Osteoblast (primary cell): ENCODE results near the gene TCF20. TPM values are rescaled to one million over a fixed set of nuclear protein-coding genes. Genes with fewer than 3 reads are reported as not detected.

Experiments used
- DNase-seq: peaks from one replicate; pipeline ENCODE4 v3.0.0; 2011; ENCODE audit warnings: low spot score, mixed read lengths; ENCODE audit not compliant: insufficient read length; ENCODE audit errors: missing footprints
- H2AFZ ChIP-seq: 2 replicates; pipeline ENCODE4 v1.6.0; 2011; ENCODE audit warnings: mild to moderate bottlenecking, low read length
- H3K27ac ChIP-seq: 2 replicates; pipeline ENCODE4 v1.5.1; 2011; ENCODE audit warnings: mild to moderate bottlenecking, low read depth, low read length, moderate library complexity
- H3K27me3 ChIP-seq: 2 replicates; pipeline ENCODE4 v1.6.0; 2012; ENCODE audit warnings: mild to moderate bottlenecking, control low read depth, inconsistent platforms, low read length, moderate library complexity; ENCODE audit not compliant: insufficient read depth
- H3K36me3 ChIP-seq: 2 replicates; pipeline ENCODE4 v1.5.1; 2011; ENCODE audit warnings: mild to moderate bottlenecking, low read length, control low read depth, moderate library complexity; ENCODE audit not compliant: insufficient read depth
- H3K4me1 ChIP-seq: 2 replicates; pipeline ENCODE4 v1.5.1; 2011; ENCODE audit warnings: mild to moderate bottlenecking, low read length, control low read depth, moderate library complexity; ENCODE audit not compliant: insufficient read depth
- H3K4me2 ChIP-seq: 2 replicates; pipeline ENCODE4 v1.6.0; 2011; ENCODE audit warnings: mild to moderate bottlenecking, low read length; ENCODE audit not compliant: insufficient read depth
- H3K4me3 ChIP-seq: fragments of 200-600 bp; sonication (generic); 3 replicates; pipeline ENCODE4 v1.5.1; 2012; ENCODE audit warnings: mild to moderate bottlenecking, low read length, inconsistent platforms; ENCODE audit not compliant: insufficient read depth
- H3K79me2 ChIP-seq: 2 replicates; pipeline ENCODE4 v1.6.0; 2012; ENCODE audit warnings: mild to moderate bottlenecking, low read length, control low read depth, inconsistent platforms; ENCODE audit not compliant: insufficient read depth
- H3K9me3 ChIP-seq: 2 replicates; pipeline ENCODE4 v1.5.1; 2011; ENCODE audit warnings: low read depth, low read length, control low read depth
- H4K20me1 ChIP-seq: 2 replicates; pipeline ENCODE4 v1.6.0; 2012; ENCODE audit warnings: mild to moderate bottlenecking, low read length, control low read depth; ENCODE audit not compliant: insufficient read depth
- CTCF ChIP-seq: IDR thresholded peaks from 2 replicates; pipeline ENCODE4 v1.5.1; 2011; ENCODE audit warnings: mild to moderate bottlenecking, low read depth, low read length, moderate library complexity; ENCODE audit errors: extremely low read depth
- total RNA-seq: library from RNA; depleted of rRNA; stranded (reverse); fragments of >200 nt; gene quantifications from 2 replicates; pipeline ENCODE4 v1.2.3, GENCODE V29; 2012

Gene TCF20
- total RNA-seq, 1 donor, result 35.1 TPM

GRCh38 chr22:42298746-42299145, 28.3 kb upstream of the TCF20 start:
- Histone ChIP-seq H3K4me1 (no peaks in the 10 kb centered on the region), H4K20me1 (peaks cover 5% of the 10 kb centered on the region), H3K79me2 (no peaks in the 10 kb centered on the region), H3K36me3 (no peaks in the 10 kb centered on the region), H3K27me3 (no peaks in the 10 kb centered on the region), H3K27ac (no peak overlapping the region), H3K4me2 (no peak overlapping the region), H3K4me3 (no peak overlapping the region), H2AFZ (no peak overlapping the region), H3K9me3 (no peaks in the 10 kb centered on the region)
- no peak for DNase-seq
- no peak for TF ChIP-seq CTCF

DNA sequence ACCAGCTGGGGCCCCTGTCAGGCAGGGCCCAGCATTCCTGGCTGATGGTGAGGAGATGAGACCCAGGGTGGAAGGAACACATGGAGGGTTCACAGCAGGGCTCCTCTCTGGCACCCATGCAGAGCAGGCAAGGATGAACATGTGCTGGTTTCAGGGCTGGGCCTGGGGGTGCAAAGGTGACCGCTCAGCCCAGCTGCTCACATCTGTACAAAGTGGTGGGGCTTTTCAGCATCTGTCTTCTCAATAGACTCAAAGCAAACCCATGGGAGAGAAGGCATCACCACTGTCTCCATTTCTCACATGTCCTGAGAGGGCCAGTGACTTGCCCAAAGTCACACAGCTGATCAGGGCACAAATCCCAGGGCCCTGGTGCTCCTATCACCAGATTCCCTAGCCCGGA, 27.3 kb upstream of the TCF20 start:
- Histone ChIP-seq H3K27me3 (no peaks in the 10 kb centered on the region), H3K36me3 (no peaks in the 10 kb centered on the region), H4K20me1 (peaks cover 5% of the 10 kb centered on the region), H3K9me3 (no peaks in the 10 kb centered on the region), H3K4me1 (no peaks in the 10 kb centered on the region), H3K79me2 (no peaks in the 10 kb centered on the region), H2AFZ (no peak overlapping the region), H3K4me2 (no peak overlapping the region), H3K4me3 (no peak overlapping the region), H3K27ac (no peak overlapping the region)
- DNase-seq, result no peak
- no peak for TF ChIP-seq CTCF

DNA sequence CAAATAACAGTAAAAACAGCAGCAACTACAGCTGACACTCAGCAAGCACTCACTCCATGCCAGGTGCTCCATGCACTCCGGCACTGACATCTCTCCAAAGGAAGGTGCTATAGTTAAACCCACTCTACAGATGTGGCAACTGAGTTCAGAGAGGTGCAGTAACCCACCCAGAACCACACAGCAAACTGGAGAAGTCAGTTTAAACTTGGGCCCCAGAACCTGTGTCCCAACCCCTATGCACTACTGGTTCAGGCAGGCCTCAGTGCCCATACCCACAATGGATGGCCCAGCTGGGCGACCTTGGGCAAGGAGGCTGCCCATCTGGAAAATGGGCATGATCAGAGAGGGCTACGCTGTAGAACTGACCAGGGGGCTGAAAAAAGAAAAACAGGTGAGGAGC, 26.4 kb upstream of the TCF20 start:
- Histone ChIP-seq H3K9me3 (no peaks in the 10 kb centered on the region), H3K4me3 (no peak overlapping the region), H3K79me2 (no peaks in the 10 kb centered on the region), H3K27ac (no peak overlapping the region), H3K36me3 (no peaks in the 10 kb centered on the region), H2AFZ (no peak overlapping the region), H4K20me1 (peaks cover 9% of the 10 kb centered on the region), H3K27me3 (no peaks in the 10 kb centered on the region), H3K4me1 (no peaks in the 10 kb centered on the region), H3K4me2 (no peak overlapping the region)
- no peak for TF ChIP-seq CTCF
- no peak for DNase-seq

- no peaks in the 10 kb centered on the region for H3K4me1 ChIP-seq
- H3K27ac ChIP-seq, result no peak overlapping the region
- no peaks in the 10 kb centered on the region for H3K9me3 ChIP-seq
- H3K4me2 ChIP-seq, result no peak overlapping the region
- peaks cover 9% of the 10 kb centered on the region for H4K20me1 ChIP-seq
- no peaks in the 10 kb centered on the region for H3K79me2 ChIP-seq
- no peak for DNase-seq
- H3K4me3 ChIP-seq, result no peak overlapping the region
- H2AFZ ChIP-seq, result no peak overlapping the region
- no peaks in the 10 kb centered on the region for H3K36me3 ChIP-seq
- H3K27me3 ChIP-seq, result no peaks in the 10 kb centered on the region
- no peak for TF ChIP-seq CTCF
These were observed 26.0 kb upstream of the TCF20 start for GRCh38 chr22:42296381-42296853.
